Measurements from ENCODE around the gene NLGN4Y.

Gene NLGN4Y

GRCh38 chrY:14644157-14644952 is 120.0 kb downstream of the NLGN4Y start:
- DNase-seq (ENCODE audit: low read depth): no peak

- DNase-seq (ENCODE audit: low read depth): no peak
Observed at GRCh38 chrY:14679181-14679580, 154.9 kb downstream of the NLGN4Y start.

GRCh38 chrY:14694543-14694942 is 170.2 kb downstream of the NLGN4Y start:
- no peak for DNase-seq (ENCODE audit: low read depth)

GRCh38 chrY:14708158-14708557 is 183.8 kb downstream of the NLGN4Y start:
- no peak for DNase-seq (ENCODE audit: low read depth)

- DNase-seq (ENCODE audit: low read depth): no peak
Observed at GRCh38 chrY:14741596-14741995, 217.3 kb downstream of the NLGN4Y start.

GRCh38 chrY:14748329-14748728 is 224.0 kb downstream of the NLGN4Y start:
- DNase-seq (ENCODE audit: low read depth): no peak

GRCh38 chrY:14755571-14755970 is 231.2 kb downstream of the NLGN4Y start:
- no peak for DNase-seq (ENCODE audit: low read depth)

GRCh38 chrY:14762903-14763302 is 238.6 kb downstream of the NLGN4Y start:
- no peak for DNase-seq (ENCODE audit: low read depth)

GRCh38 chrY:14763600-14763999 is 239.3 kb downstream of the NLGN4Y start:
- DNase-seq (ENCODE audit: low read depth): no peak

GRCh38 chrY:14778208-14778607 is 253.9 kb downstream of the NLGN4Y start:
- no peak for DNase-seq (ENCODE audit: low read depth)

GRCh38 chrY:14793104-14793503 is 268.8 kb downstream of the NLGN4Y start:
- no peak for DNase-seq (ENCODE audit: low read depth)

GRCh38 chrY:14793674-14794073 is 269.3 kb downstream of the NLGN4Y start:
- DNase-seq (ENCODE audit: low read depth): no peak

GRCh38 chrY:14798010-14798409 is 273.7 kb downstream of the NLGN4Y start:
- DNase-seq (ENCODE audit: low read depth): no peak

- no peak for DNase-seq (ENCODE audit: low read depth)
Observed at GRCh38 chrY:14801096-14801495, 276.8 kb downstream of the NLGN4Y start.

- no peak for DNase-seq (ENCODE audit: low read depth)
Observed at GRCh38 chrY:14802125-14802524, 277.8 kb downstream of the NLGN4Y start.

GRCh38 chrY:14804041-14804440 is 279.7 kb downstream of the NLGN4Y start:
- DNase-seq (ENCODE audit: low read depth): no peak

- DNase-seq (ENCODE audit: low read depth): no peak
Observed at GRCh38 chrY:14818452-14818851, 294.1 kb downstream of the NLGN4Y start.

- DNase-seq (ENCODE audit: low read depth): no peak
Observed at GRCh38 chrY:14822201-14822600, 297.9 kb downstream of the NLGN4Y start.

- no peak for DNase-seq (ENCODE audit: low read depth)
Observed at GRCh38 chrY:14822906-14823305, 298.6 kb downstream of the NLGN4Y start.

GRCh38 chrY:14824583-14824982 is 300.3 kb downstream of the NLGN4Y start:
- DNase-seq (ENCODE audit: low read depth): no peak

- DNase-seq (ENCODE audit: low read depth): no peak
Observed at GRCh38 chrY:14825728-14826127, 301.4 kb downstream of the NLGN4Y start.

GRCh38 chrY:14828531-14828930 is 304.2 kb downstream of the NLGN4Y start:
- DNase-seq (ENCODE audit: low read depth): no peak

- DNase-seq (ENCODE audit: low read depth): no peak
Observed at GRCh38 chrY:14829366-14829885, 305.1 kb downstream of the NLGN4Y start.

Data from iris pigment epithelial cell (primary cell).